Omental fat pad (tissue), 4 donors: Measurements from ENCODE around the gene VASH2. TPM values are rescaled to one million over a fixed set of nuclear protein-coding genes. Genes with fewer than 3 reads are reported as not detected.

Experiments
- ATAC-seq: fragments of 150-250 bp; one replicate; pipeline ENCODE4 v1.9.1; 2016; ENCODE audit warnings: mild to moderate bottlenecking, moderate library complexity; ENCODE audit not compliant: low FRiP score
- DNase-seq: peaks from one replicate; pipeline ENCODE4 v3.0.0-alpha.2; 2019; ENCODE audit warnings: low spot score
- total RNA-seq, 4 donors: library from RNA; depleted of rRNA; stranded (reverse); fragments of >200 nt; gene quantifications; one replicate each; pipeline ENCODE4 v1.1.0, GENCODE V29; 2016
- TF ChIP-seq, protein P1 (sequence below), 3 donors: fragments of 450-650 bp; IDR thresholded peaks; one replicate each; pipeline ENCODE4 v1.5.1; 2016 to 2017; ENCODE audit warnings: antibody characterized with exemption in 3 of 3, mild to moderate bottlenecking in 3 of 3, moderate library complexity in 2 of 3

The VASH2 gene
- total RNA-seq, 4 donors from 2014 or later = 0.31 to 7.6 (median 1.2) TPM

DNA sequence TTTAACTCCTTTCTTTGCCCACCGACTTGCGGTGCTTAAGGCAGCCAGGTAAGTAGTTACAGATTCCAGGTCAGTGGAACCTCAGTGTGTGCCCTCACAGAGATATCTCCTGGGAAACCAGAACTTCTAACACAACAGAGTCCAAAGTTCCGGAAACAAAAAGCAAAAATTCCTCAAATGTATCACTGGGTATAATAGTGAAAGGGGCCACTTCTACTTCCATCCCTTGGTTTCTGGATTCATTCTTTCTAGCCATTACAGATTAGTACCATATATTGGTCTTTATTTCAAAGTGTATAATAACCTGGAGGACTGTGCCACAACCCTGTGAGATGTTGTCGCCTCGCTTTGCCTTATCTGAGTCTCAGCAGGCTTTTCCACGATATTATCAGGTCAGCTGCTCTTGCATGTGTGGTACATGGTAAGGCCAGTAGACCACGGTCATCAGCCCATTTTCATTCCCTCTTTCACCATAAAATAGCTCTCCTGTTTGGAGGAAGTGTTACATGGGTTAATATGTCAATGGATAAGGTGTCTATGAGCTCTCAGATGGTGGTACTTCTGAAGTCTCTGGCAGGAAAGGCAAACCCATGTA, 14.9 kb upstream of the VASH2 start:
- TF ChIP-seq, protein P1, sequence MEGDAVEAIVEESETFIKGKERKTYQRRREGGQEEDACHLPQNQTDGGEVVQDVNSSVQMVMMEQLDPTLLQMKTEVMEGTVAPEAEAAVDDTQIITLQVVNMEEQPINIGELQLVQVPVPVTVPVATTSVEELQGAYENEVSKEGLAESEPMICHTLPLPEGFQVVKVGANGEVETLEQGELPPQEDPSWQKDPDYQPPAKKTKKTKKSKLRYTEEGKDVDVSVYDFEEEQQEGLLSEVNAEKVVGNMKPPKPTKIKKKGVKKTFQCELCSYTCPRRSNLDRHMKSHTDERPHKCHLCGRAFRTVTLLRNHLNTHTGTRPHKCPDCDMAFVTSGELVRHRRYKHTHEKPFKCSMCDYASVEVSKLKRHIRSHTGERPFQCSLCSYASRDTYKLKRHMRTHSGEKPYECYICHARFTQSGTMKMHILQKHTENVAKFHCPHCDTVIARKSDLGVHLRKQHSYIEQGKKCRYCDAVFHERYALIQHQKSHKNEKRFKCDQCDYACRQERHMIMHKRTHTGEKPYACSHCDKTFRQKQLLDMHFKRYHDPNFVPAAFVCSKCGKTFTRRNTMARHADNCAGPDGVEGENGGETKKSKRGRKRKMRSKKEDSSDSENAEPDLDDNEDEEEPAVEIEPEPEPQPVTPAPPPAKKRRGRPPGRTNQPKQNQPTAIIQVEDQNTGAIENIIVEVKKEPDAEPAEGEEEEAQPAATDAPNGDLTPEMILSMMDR (IDR thresholded peaks at IDR 0.05) = no peak
- no peak for DNase-seq
- ATAC-seq = no peak

DNA sequence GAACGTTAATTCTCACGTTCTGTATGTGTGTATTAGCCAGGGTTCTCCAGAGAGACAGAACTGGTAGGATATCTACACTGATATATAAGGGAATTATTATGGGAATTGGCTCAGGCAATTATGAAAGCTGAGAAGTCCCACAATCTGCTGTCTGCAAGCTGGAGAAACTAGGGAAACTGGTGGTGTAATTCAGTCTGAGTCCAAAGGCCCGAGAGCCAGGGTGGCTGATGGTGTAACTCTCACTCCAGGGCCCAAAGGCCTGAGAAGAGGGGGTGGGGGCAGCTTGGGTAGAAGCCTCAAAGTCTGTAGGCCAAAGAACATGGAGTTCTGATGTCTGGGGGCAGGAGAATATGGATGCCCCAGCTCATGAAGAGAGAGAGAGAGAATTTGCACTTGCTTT, 13.3 kb upstream of the VASH2 start:
- DNase-seq (no peak), ATAC-seq (no peak)
- TF ChIP-seq, protein P1 (IDR thresholded peaks at IDR 0.05) = no peak

DNA sequence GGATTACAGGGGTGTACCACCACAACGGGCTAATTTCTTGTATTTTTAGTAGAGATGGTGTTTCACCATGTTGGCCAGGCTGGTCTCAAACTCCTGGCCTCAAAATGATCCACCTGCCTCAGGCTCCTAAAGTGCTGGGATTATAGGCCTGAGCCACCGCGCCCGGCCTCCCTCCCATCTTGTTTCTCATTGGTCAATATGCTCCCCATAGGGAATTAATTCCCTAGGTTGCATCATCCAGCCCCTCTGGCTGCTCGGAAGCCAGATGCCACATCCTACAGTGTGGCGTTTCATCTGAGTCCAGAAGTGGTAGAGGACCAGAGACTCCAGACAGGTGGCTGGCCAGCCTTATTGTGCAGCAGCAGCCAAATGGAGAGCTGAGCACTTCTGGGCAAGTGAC, 11.5 kb upstream of the VASH2 start:
- TF ChIP-seq, protein P1 (IDR thresholded peaks at IDR 0.05) = no peak
- ATAC-seq = no peak
- no peak for DNase-seq

DNA sequence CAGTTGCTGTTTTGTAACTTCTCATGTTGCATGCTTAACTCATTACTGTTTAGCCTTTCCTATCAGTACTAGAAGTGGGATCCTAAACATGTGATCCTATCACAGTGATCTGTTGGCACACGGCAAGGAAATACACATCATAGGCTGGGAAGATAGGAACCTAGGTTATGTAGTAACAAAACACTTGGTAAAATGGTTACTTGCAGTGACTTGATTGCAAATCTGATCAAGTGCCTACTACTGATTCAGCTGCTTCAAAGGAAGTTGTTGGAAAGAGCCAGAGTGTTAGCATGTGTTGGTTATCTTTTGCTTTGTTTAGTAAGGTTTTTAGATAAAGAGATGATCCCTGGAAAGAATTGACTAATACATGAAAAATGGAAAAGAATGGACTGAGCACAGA, 8.9 kb upstream of the VASH2 start:
- ATAC-seq (no peak), DNase-seq (no peak)
- TF ChIP-seq, protein P1 (IDR thresholded peaks at IDR 0.05) = no peak

DNA sequence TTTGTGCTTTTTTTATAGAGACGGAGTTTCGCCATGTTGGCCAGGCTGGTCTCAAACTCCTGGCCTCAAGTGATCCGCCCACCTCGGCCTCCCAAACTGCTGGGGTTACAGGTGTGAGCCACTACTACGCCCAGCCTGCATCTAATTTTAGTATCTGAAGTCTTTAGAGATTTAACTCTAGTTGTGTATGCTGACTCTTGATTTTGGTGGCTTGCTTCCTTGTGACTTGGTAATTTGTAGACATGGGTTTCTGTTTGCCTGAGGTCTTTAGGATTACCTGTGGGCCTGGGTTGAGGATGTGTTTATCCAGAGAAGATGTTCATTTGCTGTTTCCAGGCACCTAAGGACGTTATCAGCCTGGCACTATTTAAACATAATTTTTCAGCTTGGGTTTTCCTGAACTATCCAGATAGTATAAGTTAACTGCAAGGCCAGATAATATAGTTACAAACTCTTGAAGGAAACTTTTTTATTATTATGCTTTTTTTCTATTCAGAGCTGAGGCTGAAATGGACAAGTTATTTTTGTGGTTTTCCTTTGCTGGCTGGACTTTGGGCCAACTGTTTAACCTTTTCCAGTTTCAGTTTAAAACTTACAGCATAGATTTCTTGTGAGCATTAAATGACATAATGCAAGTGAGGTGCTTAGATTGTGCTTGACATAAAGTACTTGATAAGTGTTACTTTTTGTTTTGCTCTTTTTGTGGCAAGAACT, 7.5 kb upstream of the VASH2 start:
- DNase-seq (no peak), ATAC-seq (no peak)
- TF ChIP-seq, protein P1 (IDR thresholded peaks at IDR 0.05) = no peak

DNA sequence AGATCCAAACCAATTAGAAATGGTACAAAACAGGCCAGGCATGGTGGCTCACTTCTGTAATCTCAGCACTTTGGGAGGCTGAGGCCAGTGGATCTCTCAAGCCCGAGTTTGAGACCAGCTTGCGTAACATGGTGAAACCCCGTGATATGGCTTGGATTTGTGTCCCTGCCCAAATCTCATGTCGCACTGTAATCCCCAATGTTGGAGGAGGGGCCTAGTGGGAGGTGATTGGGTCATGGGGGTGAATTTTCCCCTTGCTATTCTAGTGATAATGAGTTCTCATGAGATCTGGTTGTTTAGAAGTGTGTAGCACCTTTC, 7.0 kb upstream of the VASH2 start:
- no peak for ATAC-seq
- TF ChIP-seq, protein P1 (IDR thresholded peaks at IDR 0.05) = no peak
- no peak for DNase-seq
